Pancreas (tissue), 10 donors: Measurements from ENCODE around the gene ITGB8. TPM values are rescaled to one million over a fixed set of nuclear protein-coding genes. Genes with fewer than 3 reads are reported as not detected.

Experiments
- ATAC-seq, 4 donors: fragments of 200-7000 bp; cut with Tn5 transposase; one replicate each; pipeline versions ENCODE4 v1.8.0 to v1.9.1; 2020; ENCODE audit warnings: mild to moderate bottlenecking in 4 of 4, moderate library complexity in 4 of 4
- DNase-seq, 6 donors: peaks; one replicate each; pipeline ENCODE4 v3.0.0-alpha.2; 2020
- FAIRE-seq: peaks from 2 replicates; lab custom pipeline; 2012; peaks lifted over from hg19 to GRCh38; lab: Jason Lieb, UNC
- H3K27ac ChIP-seq, 4 donors: fragments of 200-600 bp; sonication (generic); 1 replicate in 3 of 4; 2 replicates in 1 of 4; pipeline versions ENCODE4 v1.5.0 to v1.8.0; 2020
- H3K27me3 ChIP-seq, 4 donors: fragments of 200-600 bp; one replicate each; pipeline ENCODE4 v1.8.0; 2021
- H3K36me3 ChIP-seq, 3 donors: fragments of 200-600 bp; sonication (generic) in 1 of 3; one replicate each; pipeline versions ENCODE4 v1.5.0 to v1.8.0; 2020 to 2021
- H3K4me1 ChIP-seq, 3 donors: fragments of 200-600 bp; one replicate each; pipeline ENCODE4 v1.8.0; 2021
- H3K4me3 ChIP-seq, 4 donors: fragments of 200-600 bp; sonication (generic) in 2 of 4; one replicate each; pipeline versions ENCODE4 v1.5.0 to v1.8.0; 2020 to 2021
- H3K9me3 ChIP-seq, 4 donors: fragments of 200-600 bp; one replicate each; pipeline ENCODE4 v1.8.0; 2021
- WGBS, 2 donors: extraction: QIAGEN DNeasy Blood & Tissue Kit; methylation state at CpG; one replicate each; pipeline ENCODE4 v1.1.7; 2013; 5-methylcytosine and 5-hydroxymethylcytosine counted together
- intact Hi-C, 3 donors: fragments of 100-400 bp; cut with DNase I; formaldehyde crosslinking; loops; one replicate each; pipeline versions ENCODE4 v1.11.1 to v1.14.2; 2022
- polyA plus RNA-seq, 2 donors: library from polyadenylated mRNA; stranded (reverse); fragments of 200-250 nt; gene quantifications; one replicate each; pipeline ENCODE4 v1.2.3, GENCODE V29; 2013
- total RNA-seq, 6 donors: library from RNA; stranded (reverse); fragmentation: NEBNext Ultra II Directional in 4 of 6; extraction: Animal tissue kit (Norgen Biotek cat#: 25700) in 4 of 6; gene quantifications; one replicate each; pipeline versions ENCODE4 v1.2.1 to v1.2.4, GENCODE V29; 2021 to 2023
- TF ChIP-seq, protein P1 (sequence below), 4 donors: fragments of 200-600 bp; sonication (generic) in 3 of 4; IDR thresholded peaks; one replicate each; pipeline versions ENCODE4 v1.5.0 to v1.8.0; 2021; ENCODE audit warnings: antibody characterized with exemption in 4 of 4
- donor health status: healthy with polysubstance abuse.
- donor health status: DM: no; HTN: no; CAD: no; lungs with moderate emphysema.
- donor health status: DM: no; HTN: no; CAD: no.
- donor health status: control.
- donor health status: control.
- donor health status: Bipolar disorder and iron deficiency.
- donor health status: DM: yes; HTN: yes; CAD: no.
- donor health status: DM: no; HTN: no; CAD: no.
- donor health status: DM: no; HTN: no; CAD: no.
- donor health status: DM: yes; HTN: yes; CAD: no.

The ITGB8 gene
- total and polyA plus RNA-seq, 8 donors: 3.9 to 39.8 (median 11.5) TPM

DNA sequence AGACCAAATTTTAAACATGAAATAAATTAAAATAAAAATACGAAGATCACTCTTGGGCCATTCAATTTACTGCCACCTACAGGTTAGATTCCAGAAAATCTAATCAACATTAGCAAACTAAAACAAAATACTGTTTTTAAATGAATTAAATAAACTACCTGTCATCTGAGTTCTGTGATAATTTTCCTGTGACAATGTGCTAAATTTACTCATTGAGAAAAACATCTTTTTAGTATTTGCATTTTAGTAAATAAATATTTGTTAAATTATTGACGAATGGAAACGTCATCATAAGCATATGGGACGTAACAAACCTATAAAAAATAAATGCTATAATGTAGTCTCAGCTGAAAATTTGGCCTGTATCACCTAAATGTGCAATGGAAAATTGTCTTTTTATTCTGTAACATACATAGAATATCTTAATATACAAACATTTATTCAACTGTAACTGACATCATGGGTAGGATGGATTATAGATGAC, 72.1 kb downstream of the ITGB8 start:
- TF ChIP-seq, protein P1, sequence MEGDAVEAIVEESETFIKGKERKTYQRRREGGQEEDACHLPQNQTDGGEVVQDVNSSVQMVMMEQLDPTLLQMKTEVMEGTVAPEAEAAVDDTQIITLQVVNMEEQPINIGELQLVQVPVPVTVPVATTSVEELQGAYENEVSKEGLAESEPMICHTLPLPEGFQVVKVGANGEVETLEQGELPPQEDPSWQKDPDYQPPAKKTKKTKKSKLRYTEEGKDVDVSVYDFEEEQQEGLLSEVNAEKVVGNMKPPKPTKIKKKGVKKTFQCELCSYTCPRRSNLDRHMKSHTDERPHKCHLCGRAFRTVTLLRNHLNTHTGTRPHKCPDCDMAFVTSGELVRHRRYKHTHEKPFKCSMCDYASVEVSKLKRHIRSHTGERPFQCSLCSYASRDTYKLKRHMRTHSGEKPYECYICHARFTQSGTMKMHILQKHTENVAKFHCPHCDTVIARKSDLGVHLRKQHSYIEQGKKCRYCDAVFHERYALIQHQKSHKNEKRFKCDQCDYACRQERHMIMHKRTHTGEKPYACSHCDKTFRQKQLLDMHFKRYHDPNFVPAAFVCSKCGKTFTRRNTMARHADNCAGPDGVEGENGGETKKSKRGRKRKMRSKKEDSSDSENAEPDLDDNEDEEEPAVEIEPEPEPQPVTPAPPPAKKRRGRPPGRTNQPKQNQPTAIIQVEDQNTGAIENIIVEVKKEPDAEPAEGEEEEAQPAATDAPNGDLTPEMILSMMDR (IDR thresholded peaks at IDR 0.05): peak in 2 of 4 donors; percentile 24 to 34
- Histone ChIP-seq H3K27ac (peak overlapping the region in 3 of 4 donors; percentile 13 to 71 (median 57)), H3K9me3 (no peaks in the 10 kb centered on the region), H3K4me3 (no peak overlapping the region), H3K36me3 (peaks cover 0 to 5% (median 0%) of the 10 kb centered on the region in 3 donors), H3K27me3 (no peaks in the 10 kb centered on the region), H3K4me1 (peaks cover 33 to 36% (median 34%) of the 10 kb centered on the region in 3 donors)
- peak in 3 of 4 donors; percentile 46 to 52 (median 49) for ATAC-seq
- intact Hi-C loops: no loop called here
- WGBS, 2 donors: 29 to 35% methylated on average over 4 of the region's 4 CpGs
- DNase-seq: no peak
- FAIRE-seq: peak; percentile 87

DNA sequence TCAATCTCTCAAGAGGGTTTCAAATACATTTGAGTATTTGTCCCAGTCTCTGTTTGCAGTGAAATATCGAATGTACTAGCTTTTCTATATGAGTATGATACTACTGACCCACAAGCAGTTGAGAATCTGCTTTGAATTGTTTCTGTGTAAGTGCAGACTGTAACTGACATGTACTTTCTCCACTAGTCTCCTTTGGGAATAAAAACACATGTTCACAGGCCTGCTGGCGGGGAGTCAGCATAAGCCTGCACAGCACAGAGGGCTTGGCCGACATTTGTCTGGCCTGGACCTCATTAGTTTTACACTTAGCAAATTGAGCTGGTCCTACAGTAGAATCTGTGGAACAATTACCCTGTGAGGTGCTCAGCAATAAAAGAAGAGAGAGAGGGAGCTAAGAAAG, 72.6 kb downstream of the ITGB8 start:
- no peaks in the 10 kb centered on the region for H3K27me3 ChIP-seq
- H3K4me3 ChIP-seq: no peak overlapping the region
- ATAC-seq: peak; percentile 76 to 89 (median 88)
- TF ChIP-seq, protein P1 (IDR thresholded peaks at IDR 0.05): no peak
- H3K27ac ChIP-seq: peak overlapping the region in 3 of 4 donors; percentile 13 to 71 (median 57)
- H3K36me3 ChIP-seq: peaks cover 0 to 5% (median 0%) of the 10 kb centered on the region in 3 donors
- H3K9me3 ChIP-seq: no peaks in the 10 kb centered on the region
- FAIRE-seq: no peak
- 22 to 24% methylated on average over 3 of the region's 3 CpGs for WGBS, 2 donors
- intact Hi-C loops: no loop called here
- peak; percentile 69 to 78 (median 69) for DNase-seq
- peaks cover 38 to 41% (median 39%) of the 10 kb centered on the region in 3 donors for H3K4me1 ChIP-seq

- Histone ChIP-seq H3K36me3 (peaks cover 0 to 5% (median 0%) of the 10 kb centered on the region in 3 donors), H3K9me3 (no peaks in the 10 kb centered on the region), H3K27me3 (no peaks in the 10 kb centered on the region), H3K4me3 (no peak overlapping the region), H3K27ac (no peak overlapping the region), H3K4me1 (peaks cover 40 to 45% (median 44%) of the 10 kb centered on the region in 3 donors)
- TF ChIP-seq, protein P1 (IDR thresholded peaks at IDR 0.05): no peak
- no peak for FAIRE-seq
- intact Hi-C loops: no loop called here
- ATAC-seq: no peak
- 92 to 93% methylated on average over 6 of the region's 6 CpGs for WGBS, 2 donors
- no peak for DNase-seq
Observed at GRCh38 chr7:20404320-20404719, 73.6 kb downstream of the ITGB8 start.

DNA sequence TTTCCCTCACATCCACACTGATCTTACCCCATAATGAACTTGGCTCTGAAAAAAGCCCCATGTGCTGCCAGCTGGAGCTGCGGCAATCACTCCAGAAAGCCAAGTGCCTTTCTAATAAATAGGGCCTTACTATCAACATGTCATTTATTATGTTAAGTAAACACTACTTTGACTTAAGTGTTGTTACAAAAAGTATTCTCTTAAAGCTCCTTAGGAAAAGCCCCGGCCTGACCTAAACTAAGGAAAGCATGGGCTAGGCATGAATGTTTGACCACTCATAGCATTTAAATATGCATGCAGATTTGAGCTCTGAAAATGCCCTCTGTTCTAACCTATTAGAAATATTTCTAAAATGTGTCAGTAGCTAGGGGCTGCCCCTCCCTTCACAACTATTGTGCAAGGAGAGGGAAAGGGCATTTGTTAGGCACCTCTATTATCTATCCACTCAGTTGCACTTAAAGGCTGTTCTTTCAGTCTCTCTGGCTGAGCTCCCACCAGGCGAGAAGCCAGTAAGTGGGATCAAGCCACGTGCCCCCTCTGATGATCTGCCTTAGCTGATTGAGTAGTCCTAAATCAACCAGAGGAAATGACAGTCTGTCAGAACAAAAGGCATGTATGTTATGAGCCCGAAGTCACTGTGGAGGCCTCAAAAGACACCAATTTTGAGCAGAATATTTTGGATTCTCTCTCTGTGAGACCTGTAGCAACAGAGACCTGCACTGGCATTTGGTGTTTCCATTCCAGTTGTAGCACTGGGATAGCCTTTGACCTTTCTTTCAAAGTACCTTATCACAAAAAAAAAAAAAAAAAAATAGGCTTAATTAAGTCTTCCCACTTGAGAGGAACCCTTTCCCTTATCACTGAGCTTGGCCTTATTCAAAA, 77.1 kb downstream of the ITGB8 start:
- Histone ChIP-seq H3K4me3 (no peak overlapping the region), H3K27me3 (no peaks in the 10 kb centered on the region), H3K9me3 (no peaks in the 10 kb centered on the region), H3K4me1 (peaks cover 28 to 42% (median 35%) of the 10 kb centered on the region in 3 donors), H3K36me3 (peaks cover 0 to 5% (median 0%) of the 10 kb centered on the region in 3 donors), H3K27ac (peak overlapping the region; percentile 23 to 56 (median 44))
- 10 to 13% methylated on average over 5 of the region's 5 CpGs for WGBS, 2 donors
- TF ChIP-seq, protein P1 (IDR thresholded peaks at IDR 0.05): no peak
- DNase-seq: peak in 4 of 6 donors; percentile 38 to 53 (median 44)
- intact Hi-C loops: no loop called here
- no peak for FAIRE-seq
- peak; percentile 65 to 77 (median 76) for ATAC-seq
